ENCODE results near the gene CNIH3. TPM values are rescaled to one million over a fixed set of nuclear protein-coding genes. Genes with fewer than 3 reads are reported as not detected.

The CNIH3 gene
- total RNA-seq, 1 experiment from 2014 or later: 4.2 TPM

- Mint-ChIP-seq H3K27me3 (ENCODE audit: low read depth) (peaks cover 12% of the 10 kb centered on the region), H3K36me3 (ENCODE audit: insufficient read depth in 1 of 3, low read depth in 3 of 3) (no peaks in the 10 kb centered on the region), H3K4me3 (no peak overlapping the region), H3K27ac (no peak overlapping the region), H3K4me1 (peaks cover 50 to 57% of the 10 kb centered on the region in 2 experiments), H3K9me3 (no peaks in the 10 kb centered on the region)
- no peaks in the 10 kb centered on the region for H3K79me2 ChIP-seq (ENCODE audit: insufficient read depth, low read length)
- H3K4ac ChIP-seq (ENCODE audit: low read depth, low read length): no peak overlapping the region
- H4K20me1 ChIP-seq (ENCODE audit: control insufficient read depth, insufficient read depth, insufficient read length): no peaks in the 10 kb centered on the region
- TF ChIP-seq CTCF (conservative IDR thresholded peaks at IDR 0.05): no peak
- H2BK120ac ChIP-seq (ENCODE audit: low read depth, low read length, poor library complexity, severe bottlenecking): no peak overlapping the region
- no peak overlapping the region for H2BK15ac ChIP-seq (ENCODE audit: low read depth, low read length)
- no peak overlapping the region for H3K18ac ChIP-seq (ENCODE audit: insufficient read length, low read depth, low read length)
- no CpG with 5 or more reads among the region's 12 CpGs for WGBS (ENCODE audit: extremely low coverage, insufficient read length, low lambda C conversion rate)
- H3K9me3 ChIP-seq (ENCODE audit: control insufficient read depth, low read depth, low read length): no peaks in the 10 kb centered on the region
- no peak overlapping the region for H4K5ac ChIP-seq (ENCODE audit: insufficient read length, low read depth, low read length)
- H4K8ac ChIP-seq (replicated peaks; ENCODE audit: insufficient read length, low read depth, low read length): no peak overlapping the region
- no peaks in the 10 kb centered on the region for H3K79me1 ChIP-seq (ENCODE audit: insufficient read depth, low read depth, low read length, poor library complexity, severe bottlenecking)
- no peaks in the 10 kb centered on the region for H3K27me3 ChIP-seq (ENCODE audit: insufficient read depth, low read length)
- H2AFZ ChIP-seq (ENCODE audit: low read length): no peak overlapping the region
- no peak overlapping the region for H3K4me2 ChIP-seq (ENCODE audit: insufficient read depth, insufficient read length, low read length)
- H3K9ac ChIP-seq (ENCODE audit: extremely low read depth, insufficient read length, low read length): no peak overlapping the region
- H4K91ac ChIP-seq (ENCODE audit: insufficient read length, low read depth, low read length): no peak overlapping the region
- H3K23ac ChIP-seq (ENCODE audit: insufficient read length, low read depth, low read length): no peak overlapping the region
- no peak overlapping the region for H3T11ph ChIP-seq (ENCODE audit: low read length)
- no peak overlapping the region for H3K27ac ChIP-seq (ENCODE audit: insufficient read length, low read depth, low read length)
- no peaks in the 10 kb centered on the region for H3K23me2 ChIP-seq (ENCODE audit: insufficient read length, low read depth, low read length, poor library complexity, severe bottlenecking)
- H2BK5ac ChIP-seq (ENCODE audit: insufficient read length, low read length): no peak overlapping the region
- DNase-seq: no peak
- H3K14ac ChIP-seq (ENCODE audit: insufficient read depth, low read length): no peak overlapping the region
- peaks cover 11% of the 10 kb centered on the region; the same call in 1 of the 2 replicates for H3K4me1 ChIP-seq (ENCODE audit: insufficient read depth, low read length)
- no peak overlapping the region for H2BK20ac ChIP-seq (ENCODE audit: low read depth, low read length, poor library complexity, severe bottlenecking)
- H2BK12ac ChIP-seq (ENCODE audit: insufficient read length, low read depth, low read length): no peak overlapping the region
- no peak overlapping the region for H2AK5ac ChIP-seq (ENCODE audit: insufficient read length, low read length)
- H3K56ac ChIP-seq (ENCODE audit: insufficient read length, low read depth, low read length): no peak overlapping the region
These were observed 117.2 kb downstream of the CNIH3 start for GRCh38 chr1:224733027-224733911.
